ENCODE results near the gene MEIS3. TPM values are rescaled to one million over a fixed set of nuclear protein-coding genes. Genes with fewer than 3 reads are reported as not detected.

MEIS3 gene
- polyA plus RNA-seq, 3 donors = not detected

DNA sequence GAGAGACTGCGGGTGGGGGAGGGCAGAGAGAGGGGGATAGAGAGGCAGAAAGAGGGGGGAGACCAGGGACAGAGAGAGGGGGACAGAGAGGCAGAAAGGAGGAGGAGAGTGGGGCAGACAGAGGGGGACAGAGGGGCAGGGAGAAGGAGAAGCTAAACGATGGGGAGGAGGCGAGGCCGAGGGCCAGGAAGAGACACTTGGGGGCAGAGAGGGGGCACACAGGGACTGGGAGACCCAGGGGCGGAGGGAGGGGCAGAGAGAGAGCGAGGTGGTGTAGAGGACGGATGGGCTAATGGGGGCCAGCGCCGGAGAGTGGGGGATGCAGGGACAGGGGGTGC lies 666 bp downstream of the MEIS3 start:
- H3K4me1 ChIP-seq (ENCODE audit: control insufficient read depth in 1 of 2, insufficient read depth in 2 of 2, low read length in 2 of 2) = peaks cover 0 to 9% of the 10 kb centered on the region in 2 donors
- no peak overlapping the region for H3K4me2 ChIP-seq (replicated peaks; ENCODE audit: extremely low read depth, low read length, poor library complexity, severe bottlenecking)
- Mint-ChIP-seq H3K27ac (no peak overlapping the region), H3K36me3 (peaks cover 0 to 10% of the 10 kb centered on the region in 2 donors), H3K27me3 (ENCODE audit: low read depth in 3 of 3) (peaks cover 80 to 90% (median 82%) of the 10 kb centered on the region in 3 donors), H3K4me3 (peak overlapping the region in 1 of 2 donors; percentile 83), H3K9me3 (peaks cover 0 to 25% (median 10%) of the 10 kb centered on the region in 7 donors), H3K4me1 (peaks cover 15% of the 10 kb centered on the region)
- TF ChIP-seq, protein P1, sequence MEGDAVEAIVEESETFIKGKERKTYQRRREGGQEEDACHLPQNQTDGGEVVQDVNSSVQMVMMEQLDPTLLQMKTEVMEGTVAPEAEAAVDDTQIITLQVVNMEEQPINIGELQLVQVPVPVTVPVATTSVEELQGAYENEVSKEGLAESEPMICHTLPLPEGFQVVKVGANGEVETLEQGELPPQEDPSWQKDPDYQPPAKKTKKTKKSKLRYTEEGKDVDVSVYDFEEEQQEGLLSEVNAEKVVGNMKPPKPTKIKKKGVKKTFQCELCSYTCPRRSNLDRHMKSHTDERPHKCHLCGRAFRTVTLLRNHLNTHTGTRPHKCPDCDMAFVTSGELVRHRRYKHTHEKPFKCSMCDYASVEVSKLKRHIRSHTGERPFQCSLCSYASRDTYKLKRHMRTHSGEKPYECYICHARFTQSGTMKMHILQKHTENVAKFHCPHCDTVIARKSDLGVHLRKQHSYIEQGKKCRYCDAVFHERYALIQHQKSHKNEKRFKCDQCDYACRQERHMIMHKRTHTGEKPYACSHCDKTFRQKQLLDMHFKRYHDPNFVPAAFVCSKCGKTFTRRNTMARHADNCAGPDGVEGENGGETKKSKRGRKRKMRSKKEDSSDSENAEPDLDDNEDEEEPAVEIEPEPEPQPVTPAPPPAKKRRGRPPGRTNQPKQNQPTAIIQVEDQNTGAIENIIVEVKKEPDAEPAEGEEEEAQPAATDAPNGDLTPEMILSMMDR (IDR thresholded peaks at IDR 0.05) = no peak
- no peaks in the 10 kb centered on the region for H4K20me1 ChIP-seq (ENCODE audit: insufficient read depth, low read length)
- intact Hi-C loops (cut with micrococcal nuclease) = no loop called here
- H3K27ac ChIP-seq (ENCODE audit: low read depth in 1 of 2, low read length in 2 of 2) = no peak overlapping the region
- H3K9me3 ChIP-seq (replicated peaks in 1 of 2; ENCODE audit: control insufficient read depth in 1 of 2, insufficient read depth in 1 of 2, low read length in 2 of 2) = peaks cover 0 to 38% of the 10 kb centered on the region in 2 donors
- H3K79me2 ChIP-seq (ENCODE audit: insufficient read depth, low read length) = no peaks in the 10 kb centered on the region
- no peak overlapping the region for H3K9ac ChIP-seq (ENCODE audit: insufficient read depth, low read length, poor library complexity, severe bottlenecking)
- DNase-seq = no peak
- H3K4me3 ChIP-seq (replicated peaks in 1 of 3; ENCODE audit: low read depth in 2 of 3, low read length in 3 of 3) = no peak overlapping the region
- peaks cover 64 to 79% of the 10 kb centered on the region in 2 donors for H3K27me3 ChIP-seq (ENCODE audit: control insufficient read depth in 2 of 2, insufficient read depth in 2 of 2, low read length in 2 of 2)
- under 1% methylated on average over 8 of the region's 9 CpGs for WGBS (ENCODE audit: insufficient coverage)
- no peak overlapping the region for H2AFZ ChIP-seq (ENCODE audit: insufficient read depth, low read depth, low read length, poor library complexity, severe bottlenecking)
- H3K36me3 ChIP-seq (replicated peaks in 1 of 2; ENCODE audit: control insufficient read depth in 1 of 2, insufficient read depth in 2 of 2, low read length in 2 of 2) = no peaks in the 10 kb centered on the region

DNA sequence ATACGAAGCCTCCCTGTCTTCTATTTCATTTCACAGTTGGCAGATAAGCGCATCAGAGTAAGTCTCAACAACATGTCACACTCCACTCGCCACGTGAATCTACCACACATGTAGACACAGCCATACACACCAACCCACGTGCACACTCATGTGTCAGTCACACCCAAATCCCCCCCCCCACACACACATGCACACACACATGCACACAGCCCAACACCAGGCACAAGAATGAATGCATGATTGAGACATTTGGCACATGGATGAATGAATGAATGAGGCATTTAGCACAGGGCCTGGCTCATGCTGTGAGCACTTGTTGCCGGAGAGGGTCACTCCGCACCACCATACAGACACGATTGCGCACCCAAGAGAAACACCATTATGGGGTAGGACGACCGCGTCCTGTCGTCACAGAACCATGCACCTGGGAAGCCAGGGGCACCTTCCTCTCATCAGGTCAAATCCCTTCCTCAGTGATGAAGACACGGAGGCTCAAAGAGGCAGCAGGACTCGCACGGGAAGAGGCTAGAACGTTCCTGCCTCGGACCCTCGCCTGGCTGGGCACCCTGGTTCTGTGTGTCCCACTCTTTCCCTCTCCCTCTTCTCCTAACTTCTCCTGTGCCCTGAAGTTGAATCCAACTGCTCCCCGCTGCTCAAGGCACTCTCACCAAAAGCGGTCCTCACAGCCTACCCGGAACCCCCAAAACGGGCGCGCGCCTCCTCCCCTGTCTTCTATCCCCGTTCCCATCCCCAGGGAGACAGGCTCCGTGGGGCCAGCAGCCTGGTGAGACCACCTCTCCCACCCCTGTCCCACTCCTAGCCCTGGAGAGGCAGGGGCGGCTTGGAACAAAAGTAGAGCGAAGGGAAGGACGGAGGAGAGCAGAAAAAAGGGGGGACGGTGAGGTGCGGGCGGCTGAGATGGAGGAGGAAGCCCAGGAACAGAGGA lies 1.3 kb downstream of the MEIS3 start:
- intact Hi-C loops (cut with micrococcal nuclease) = no loop called here
- peaks cover 75 to 89% (median 79%) of the 10 kb centered on the region in 3 donors for H3K27me3 Mint-ChIP-seq (ENCODE audit: low read depth in 3 of 3)
- TF ChIP-seq, protein P1 (IDR thresholded peaks at IDR 0.05) = no peak
- H3K36me3 ChIP-seq (replicated peaks in 1 of 2; ENCODE audit: control insufficient read depth in 1 of 2, insufficient read depth in 2 of 2, low read length in 2 of 2) = no peaks in the 10 kb centered on the region
- H3K9me3 Mint-ChIP-seq = peaks cover 0 to 25% (median 10%) of the 10 kb centered on the region in 7 donors
- H3K4me2 ChIP-seq (replicated peaks; ENCODE audit: extremely low read depth, low read length, poor library complexity, severe bottlenecking) = no peak overlapping the region
- WGBS (ENCODE audit: insufficient coverage) = 5% methylated on average over 23 of the region's 34 CpGs
- H3K27me3 ChIP-seq (ENCODE audit: control insufficient read depth in 2 of 2, insufficient read depth in 2 of 2, low read length in 2 of 2) = peaks cover 58 to 73% of the 10 kb centered on the region in 2 donors
- H4K20me1 ChIP-seq (ENCODE audit: insufficient read depth, low read length) = no peaks in the 10 kb centered on the region
- H3K9me3 ChIP-seq (replicated peaks in 1 of 2; ENCODE audit: control insufficient read depth in 1 of 2, insufficient read depth in 1 of 2, low read length in 2 of 2) = peaks cover 0 to 33% of the 10 kb centered on the region in 2 donors
- no peak overlapping the region for H3K9ac ChIP-seq (ENCODE audit: insufficient read depth, low read length, poor library complexity, severe bottlenecking)
- H3K4me1 Mint-ChIP-seq = peaks cover 15% of the 10 kb centered on the region
- H3K27ac Mint-ChIP-seq = no peak overlapping the region
- H2AFZ ChIP-seq (ENCODE audit: insufficient read depth, low read depth, low read length, poor library complexity, severe bottlenecking) = no peak overlapping the region
- peaks cover 0 to 9% of the 10 kb centered on the region in 2 donors for H3K4me1 ChIP-seq (ENCODE audit: control insufficient read depth in 1 of 2, insufficient read depth in 2 of 2, low read length in 2 of 2)
- DNase-seq = no peak
- no peak overlapping the region for H3K27ac ChIP-seq (ENCODE audit: low read depth in 1 of 2, low read length in 2 of 2)
- no peak overlapping the region for H3K4me3 ChIP-seq (replicated peaks in 1 of 3; ENCODE audit: low read depth in 2 of 3, low read length in 3 of 3)
- no peaks in the 10 kb centered on the region for H3K79me2 ChIP-seq (ENCODE audit: insufficient read depth, low read length)
- peaks cover 0 to 10% of the 10 kb centered on the region in 2 donors for H3K36me3 Mint-ChIP-seq
- peak overlapping the region in 1 of 2 donors; percentile 83 for H3K4me3 Mint-ChIP-seq
